Keratinocyte (primary cell): ENCODE measurements around the gene BTBD1. TPM values are rescaled to one million over a fixed set of nuclear protein-coding genes. Genes with fewer than 3 reads are reported as not detected.

Experiments used
- DNase-seq: peaks from one replicate; pipeline ENCODE4 v3.0.0-alpha.2; 2011; ENCODE audit warnings: low read depth, missing footprints, low spot score
- FAIRE-seq: peaks from 2 replicates; lab custom pipeline; 2011; peaks lifted over from hg19 to GRCh38; lab: Jason Lieb, UNC
- H2AFZ ChIP-seq: 2 replicates; pipeline ENCODE4 v1.6.0; 2012; ENCODE audit warnings: low read length, control low read depth, inconsistent platforms; ENCODE audit not compliant: control insufficient read depth
- H3K27ac ChIP-seq: 2 replicates; pipeline ENCODE4 v1.5.1; 2011; ENCODE audit warnings: low read length; ENCODE audit not compliant: control insufficient read depth, insufficient read depth
- H3K27me3 ChIP-seq: 3 replicates; pipeline ENCODE4 v1.6.0; 2011; ENCODE audit warnings: low read length; ENCODE audit not compliant: control insufficient read depth, insufficient read depth; ENCODE audit errors: extremely low read depth
- H3K36me3 ChIP-seq, 2 experiments: 2 replicates in 1 of 2; 3 replicates in 1 of 2; pipeline ENCODE4 v1.5.1; 2011; ENCODE audit warnings: low read length in 2 of 2, mild to moderate bottlenecking in 1 of 2; ENCODE audit not compliant: control insufficient read depth in 2 of 2, insufficient read depth in 2 of 2; ENCODE audit errors: extremely low read depth in 1 of 2
- H3K4me1 ChIP-seq: 3 replicates; pipeline ENCODE4 v1.5.1; 2011; ENCODE audit warnings: low read length; ENCODE audit not compliant: control insufficient read depth, insufficient read depth; ENCODE audit errors: extremely low read depth
- H3K4me2 ChIP-seq: 3 replicates; pipeline ENCODE4 v1.6.0; 2011; ENCODE audit warnings: low read depth, low read length; ENCODE audit not compliant: control insufficient read depth, insufficient read depth; ENCODE audit errors: extremely low read depth
- H3K4me3 ChIP-seq, 3 experiments: fragments of 200-600 bp in 1 of 3; sonication (generic) in 1 of 3; 2 replicates in 2 of 3; 3 replicates in 1 of 3; pipeline ENCODE4 v1.5.1; 2011 to 2016; ENCODE audit warnings: low read length in 3 of 3, mild to moderate bottlenecking in 3 of 3, control low read depth in 2 of 3, inconsistent platforms in 1 of 3, low read depth in 1 of 3, mixed read lengths in 1 of 3, mixed run types in 1 of 3, moderate library complexity in 1 of 3; ENCODE audit not compliant: control insufficient read depth in 2 of 3, insufficient read depth in 2 of 3; ENCODE audit errors: extremely low read depth in 1 of 3
- H3K79me2 ChIP-seq: 2 replicates; pipeline ENCODE4 v1.6.0; 2012; ENCODE audit warnings: low read length; ENCODE audit not compliant: control insufficient read depth, insufficient read depth
- H3K9ac ChIP-seq: 3 replicates; pipeline ENCODE4 v1.6.0; 2011; ENCODE audit warnings: low read length; ENCODE audit not compliant: control insufficient read depth, insufficient read depth; ENCODE audit errors: extremely low read depth
- H3K9me1 ChIP-seq: 3 replicates; pipeline ENCODE4 v1.6.0; 2011; ENCODE audit warnings: low read length; ENCODE audit not compliant: control insufficient read depth, insufficient read depth; ENCODE audit errors: extremely low read depth
- H3K9me3 ChIP-seq: 2 replicates; pipeline ENCODE4 v1.5.1; 2012; ENCODE audit warnings: low read depth, low read length; ENCODE audit not compliant: control insufficient read depth
- H4K20me1 ChIP-seq: 3 replicates; pipeline ENCODE4 v1.6.0; 2011; ENCODE audit warnings: low read length; ENCODE audit not compliant: control insufficient read depth, insufficient read depth; ENCODE audit errors: extremely low read depth
- EZH2 ChIP-seq: IDR thresholded peaks from one replicate; pipeline ENCODE4 v1.6.1; 2012; ENCODE audit warnings: inconsistent platforms, mild to moderate bottlenecking, low read length, moderate library complexity
- dilution Hi-C: fragments of 300-500 bp; cut with MboI; formaldehyde crosslinking; loops from one replicate; pipeline ENCODE4 v1.7.0; 2020; ENCODE audit warnings: low sequenced_read_pairs; ENCODE audit not compliant: extremely low pct_ligation_motif_present
- polyA plus RNA-seq, 5 experiments: library from polyadenylated mRNA; depleted of rRNA in 3 of 5; stranded (reverse) in 3 of 5; stranded (forward) in 1 of 5; unstranded in 1 of 5; fragments of >200 nt; gene quantifications; 1 replicate in 1 of 5; 2 replicates in 3 of 5; 3 replicates in 1 of 5; pipeline versions ENCODE4 v1.2.1 to v1.2.3, GENCODE V29; 2011 to 2012; ENCODE audit warnings: missing spikeins in 2 of 5, low read depth in 1 of 5, low replicate concordance in 1 of 5
- TF ChIP-seq, protein P1 (sequence below), 3 experiments: IDR thresholded peaks in 1 of 3; conservative IDR thresholded peaks in 1 of 3; optimal IDR thresholded peaks in 1 of 3; 2 replicates in 2 of 3; 3 replicates in 1 of 3; pipeline versions ENCODE3 to v1.5.1; 2011; ENCODE audit warnings: low read length in 3 of 3, mild to moderate bottlenecking in 3 of 3, moderate library complexity in 2 of 3, control low read depth in 1 of 3, inconsistent platforms in 1 of 3; ENCODE audit not compliant: insufficient read depth in 2 of 3; ENCODE audit errors: extremely low read depth in 1 of 3

BTBD1 gene
- polyA plus RNA-seq, 1 donor (not counting 4 experiments of a cell fraction or from before 2014, with no cell fraction given), result 70.5 TPM

GRCh38 chr15:83015361-83015760, 51.7 kb downstream of the BTBD1 start:
- no peaks in the 10 kb centered on the region for H3K27me3 ChIP-seq
- no peaks in the 10 kb centered on the region for H3K9me1 ChIP-seq
- H3K36me3 ChIP-seq, result peaks cover 4 to 8% of the 10 kb centered on the region in 2 experiments
- peaks cover 10% of the 10 kb centered on the region for H3K4me1 ChIP-seq
- FAIRE-seq (no peak), DNase-seq (no peak)
- no peak overlapping the region for H3K4me2 ChIP-seq
- H4K20me1 ChIP-seq, result no peaks in the 10 kb centered on the region
- no peaks in the 10 kb centered on the region for H3K9me3 ChIP-seq
- dilution Hi-C loops, result no loop called here
- no peak overlapping the region for H3K9ac ChIP-seq
- no peak overlapping the region for H3K27ac ChIP-seq
- H3K4me3 ChIP-seq, result no peak overlapping the region
- H2AFZ ChIP-seq, result no peak overlapping the region
- H3K79me2 ChIP-seq, result peaks cover 10% of the 10 kb centered on the region
- TF ChIP-seq, protein P1, sequence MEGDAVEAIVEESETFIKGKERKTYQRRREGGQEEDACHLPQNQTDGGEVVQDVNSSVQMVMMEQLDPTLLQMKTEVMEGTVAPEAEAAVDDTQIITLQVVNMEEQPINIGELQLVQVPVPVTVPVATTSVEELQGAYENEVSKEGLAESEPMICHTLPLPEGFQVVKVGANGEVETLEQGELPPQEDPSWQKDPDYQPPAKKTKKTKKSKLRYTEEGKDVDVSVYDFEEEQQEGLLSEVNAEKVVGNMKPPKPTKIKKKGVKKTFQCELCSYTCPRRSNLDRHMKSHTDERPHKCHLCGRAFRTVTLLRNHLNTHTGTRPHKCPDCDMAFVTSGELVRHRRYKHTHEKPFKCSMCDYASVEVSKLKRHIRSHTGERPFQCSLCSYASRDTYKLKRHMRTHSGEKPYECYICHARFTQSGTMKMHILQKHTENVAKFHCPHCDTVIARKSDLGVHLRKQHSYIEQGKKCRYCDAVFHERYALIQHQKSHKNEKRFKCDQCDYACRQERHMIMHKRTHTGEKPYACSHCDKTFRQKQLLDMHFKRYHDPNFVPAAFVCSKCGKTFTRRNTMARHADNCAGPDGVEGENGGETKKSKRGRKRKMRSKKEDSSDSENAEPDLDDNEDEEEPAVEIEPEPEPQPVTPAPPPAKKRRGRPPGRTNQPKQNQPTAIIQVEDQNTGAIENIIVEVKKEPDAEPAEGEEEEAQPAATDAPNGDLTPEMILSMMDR (optimal IDR thresholded peaks at IDR 0.05 in 1 of 3, IDR thresholded peaks at IDR 0.05 in 1 of 3, conservative IDR thresholded peaks at IDR 0.05 in 1 of 3; ENCODE audit: extremely low read depth in 1 of 3, insufficient read depth in 2 of 3, low read length in 3 of 3), result no peak
- TF ChIP-seq EZH2, result no peak

DNA sequence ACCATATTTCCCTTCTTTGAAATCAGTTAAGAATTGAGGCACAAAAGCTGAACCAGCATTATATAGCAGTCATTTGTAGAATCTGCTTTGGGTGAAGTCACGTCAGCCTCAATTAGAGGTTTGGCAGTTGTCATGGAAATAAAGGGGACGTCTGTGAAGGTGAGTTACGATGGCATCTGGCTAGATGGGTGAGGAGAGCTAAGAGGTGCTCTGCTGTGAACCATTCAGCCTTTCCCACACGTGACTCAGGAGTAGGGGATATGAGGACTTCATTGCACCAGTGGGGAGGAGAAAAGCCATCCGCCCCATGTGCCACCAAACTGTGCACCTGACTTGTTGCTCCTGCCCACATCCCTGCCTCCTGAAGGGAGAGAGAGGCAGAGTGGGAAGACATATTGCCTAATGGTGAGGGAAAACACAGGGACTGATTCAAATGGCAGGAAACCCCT, 52.8 kb downstream of the BTBD1 start:
- H3K27ac ChIP-seq, result no peak overlapping the region
- no peak for FAIRE-seq
- no peak for TF ChIP-seq EZH2
- TF ChIP-seq, protein P1 (optimal IDR thresholded peaks at IDR 0.05 in 1 of 3, IDR thresholded peaks at IDR 0.05 in 1 of 3, conservative IDR thresholded peaks at IDR 0.05 in 1 of 3; ENCODE audit: extremely low read depth in 1 of 3, insufficient read depth in 2 of 3, low read length in 3 of 3), result no peak

More for the DNA sequence above, 52.8 kb downstream of the BTBD1 start:
- DNase-seq, result no peak
- H3K36me3 ChIP-seq, result peaks cover 8 to 9% of the 10 kb centered on the region in 2 experiments
- H3K4me2 ChIP-seq, result no peak overlapping the region
- no peaks in the 10 kb centered on the region for H3K27me3 ChIP-seq
- dilution Hi-C loops, result no loop called here
- H3K4me1 ChIP-seq, result peaks cover 14% of the 10 kb centered on the region
- no peaks in the 10 kb centered on the region for H4K20me1 ChIP-seq
- peaks cover 22% of the 10 kb centered on the region for H3K79me2 ChIP-seq
- no peak overlapping the region for H3K9ac ChIP-seq
- no peak overlapping the region for H2AFZ ChIP-seq
- no peaks in the 10 kb centered on the region for H3K9me3 ChIP-seq
- no peaks in the 10 kb centered on the region for H3K9me1 ChIP-seq
- H3K4me3 ChIP-seq, result no peak overlapping the region
